Transverse colon (tissue), 3 donors: ENCODE results near the gene PXN.

Source experiments
- EP300 ChIP-seq: sonication (generic); formaldehyde crosslinking; IDR thresholded peaks from one replicate; pipeline ENCODE4 v1.6.1; 2017; ENCODE audit warnings: antibody characterized with exemption, low read depth
- POLR2A ChIP-seq: fragments of 450-650 bp; IDR thresholded peaks from one replicate; pipeline ENCODE4 v1.6.1; 2016; ENCODE audit warnings: antibody characterized with exemption, mild to moderate bottlenecking, moderate library complexity
- TF ChIP-seq, protein P1 (sequence below), 5 experiments: fragments of 200-600 bp in 3 of 5; fragments of 450-650 bp in 2 of 5; sonication (generic) in 3 of 5; IDR thresholded peaks; 1 replicate in 2 of 5; 2 replicates in 3 of 5; pipeline ENCODE4 v1.5.1; 2016 to 2017; ENCODE audit warnings: antibody characterized with exemption in 5 of 5, inconsistent platforms in 3 of 5, mild to moderate bottlenecking in 2 of 5, moderate library complexity in 1 of 5

DNA sequence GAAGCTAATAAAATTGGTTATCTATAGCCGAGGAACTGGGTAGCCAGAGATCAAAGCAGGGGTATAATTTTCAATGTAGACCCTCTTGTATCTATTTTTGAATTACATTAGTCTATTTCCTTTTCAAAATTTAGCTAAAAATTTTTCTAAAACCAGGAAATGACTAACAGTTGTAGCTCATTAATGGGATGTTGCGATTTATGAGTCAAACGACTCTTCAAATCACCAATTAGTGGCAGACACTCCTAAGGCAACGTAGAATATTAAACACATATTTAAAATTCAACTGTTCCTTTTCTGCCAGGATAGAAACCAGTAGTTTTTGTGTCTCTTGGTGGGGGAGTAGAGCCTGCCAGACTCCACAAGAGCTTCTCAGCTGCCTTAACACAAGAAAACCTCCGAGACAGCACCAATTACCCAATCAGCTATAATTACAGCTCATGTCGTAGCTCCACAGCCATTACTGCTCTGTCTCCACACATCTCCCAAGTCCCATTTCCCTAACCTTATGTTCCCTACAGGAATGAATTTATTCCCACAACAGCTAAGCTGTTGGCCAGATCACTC, 97.9 kb downstream of the PXN start:
- TF ChIP-seq, protein P1, sequence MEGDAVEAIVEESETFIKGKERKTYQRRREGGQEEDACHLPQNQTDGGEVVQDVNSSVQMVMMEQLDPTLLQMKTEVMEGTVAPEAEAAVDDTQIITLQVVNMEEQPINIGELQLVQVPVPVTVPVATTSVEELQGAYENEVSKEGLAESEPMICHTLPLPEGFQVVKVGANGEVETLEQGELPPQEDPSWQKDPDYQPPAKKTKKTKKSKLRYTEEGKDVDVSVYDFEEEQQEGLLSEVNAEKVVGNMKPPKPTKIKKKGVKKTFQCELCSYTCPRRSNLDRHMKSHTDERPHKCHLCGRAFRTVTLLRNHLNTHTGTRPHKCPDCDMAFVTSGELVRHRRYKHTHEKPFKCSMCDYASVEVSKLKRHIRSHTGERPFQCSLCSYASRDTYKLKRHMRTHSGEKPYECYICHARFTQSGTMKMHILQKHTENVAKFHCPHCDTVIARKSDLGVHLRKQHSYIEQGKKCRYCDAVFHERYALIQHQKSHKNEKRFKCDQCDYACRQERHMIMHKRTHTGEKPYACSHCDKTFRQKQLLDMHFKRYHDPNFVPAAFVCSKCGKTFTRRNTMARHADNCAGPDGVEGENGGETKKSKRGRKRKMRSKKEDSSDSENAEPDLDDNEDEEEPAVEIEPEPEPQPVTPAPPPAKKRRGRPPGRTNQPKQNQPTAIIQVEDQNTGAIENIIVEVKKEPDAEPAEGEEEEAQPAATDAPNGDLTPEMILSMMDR (IDR thresholded peaks at IDR 0.05), result no peak
- TF ChIP-seq POLR2A, result no peak
- no peak for TF ChIP-seq EP300
